Naive thymus-derived CD8-positive, alpha-beta T cell (primary cell): ENCODE measurements around the gene TMEM164. TPM values are rescaled to one million over a fixed set of nuclear protein-coding genes. Genes with fewer than 3 reads are reported as not detected.

Experiments used
- ATAC-seq, 2 donors: fragments of 150-1000 bp; cut with Tn5 transposase in 1 of 2; sonication (Bioruptor Pico), chemical (Tn5 transposase) in 1 of 2; 1 replicate in 1 of 2; 2 replicates in 1 of 2; pipeline ENCODE4 v1.10.0; 2021; ENCODE audit warnings: mild to moderate bottlenecking in 2 of 2, moderate library complexity in 2 of 2
- POLR2A ChIA-PET: fragments of 350-600 bp; sonication (Branson Sonifier 250); formaldehyde crosslinking; loops from one replicate; lab custom pipeline; 2021; ENCODE audit warnings: antibody characterized with exemption; lab: Charles Lee
- DNase-seq, 10 donors: peaks; one replicate each; pipeline versions ENCODE4 v3.0.0 to v3.0.0-alpha.2; 2020 to 2022
- H3K27ac Mint-ChIP-seq, 10 donors: one replicate each; pipeline ENCODE4 v1.8.0; 2020 to 2022; ENCODE audit warnings: mild to moderate bottlenecking in 10 of 10, mixed read lengths in 10 of 10, moderate library complexity in 4 of 10, inconsistent platforms in 1 of 10
- H3K27me3 Mint-ChIP-seq, 5 donors: one replicate each; pipeline ENCODE4 v1.8.0; 2021 to 2022; ENCODE audit warnings: mixed read lengths in 5 of 5
- H3K36me3 Mint-ChIP-seq, 3 donors: one replicate each; pipeline ENCODE4 v1.8.0; 2020 to 2022; ENCODE audit warnings: mixed read lengths in 3 of 3, mild to moderate bottlenecking in 2 of 3, inconsistent platforms in 1 of 3
- H3K4me1 Mint-ChIP-seq, 4 donors: one replicate each; pipeline ENCODE4 v1.8.0; 2021 to 2022; ENCODE audit warnings: mixed read lengths in 4 of 4
- H3K4me3 Mint-ChIP-seq, 10 donors: one replicate each; pipeline ENCODE4 v1.8.0; 2020 to 2022; ENCODE audit warnings: mild to moderate bottlenecking in 10 of 10, mixed read lengths in 10 of 10, moderate library complexity in 6 of 10, inconsistent platforms in 1 of 10
- H3K9me3 Mint-ChIP-seq, 9 donors: one replicate each; pipeline ENCODE4 v1.8.0; 2020 to 2022; ENCODE audit warnings: mixed read lengths in 9 of 9, mild to moderate bottlenecking in 3 of 9, inconsistent platforms in 1 of 9, moderate library complexity in 1 of 9
- polyA plus RNA-seq, 3 donors: library from polyadenylated mRNA; unstranded; fragments of 300-500 nt; fragmentation: Illumina TruSeq; gene quantifications; one replicate each; pipeline ENCODE4 v1.2.3, GENCODE V29; 2021
- total RNA-seq, 8 experiments: library from RNA in 2 of 8; stranded (reverse) in 2 of 8; gene quantifications; one replicate each; pipeline ENCODE4 v1.2.3 and lab custom pipeline; 2021 to 2026

The TMEM164 gene
- total and polyA plus RNA-seq, 5 experiments from 2014 or later: 0.66 to 18.3 (median 1.4) TPM

- Mint-ChIP-seq H3K27me3 (no peaks in the 10 kb centered on the region), H3K27ac (peak overlapping the region in 8 of 10 donors; percentile 35 to 86 (median 60)), H3K9me3 (peaks cover 0 to 15% (median 2%) of the 10 kb centered on the region in 9 donors), H3K4me1 (peaks cover 8 to 18% (median 13%) of the 10 kb centered on the region in 4 donors), H3K36me3 (peaks cover 6 to 20% (median 9%) of the 10 kb centered on the region in 3 donors), H3K4me3 (peak overlapping the region in 3 of 10 donors; percentile 10 to 43 (median 27))
- DNase-seq: no peak
- POLR2A ChIA-PET: no interaction called here
- no peak for ATAC-seq
Measured at GRCh38 chrX:110188701-110189558, 186.0 kb downstream of the TMEM164 start.

DNA sequence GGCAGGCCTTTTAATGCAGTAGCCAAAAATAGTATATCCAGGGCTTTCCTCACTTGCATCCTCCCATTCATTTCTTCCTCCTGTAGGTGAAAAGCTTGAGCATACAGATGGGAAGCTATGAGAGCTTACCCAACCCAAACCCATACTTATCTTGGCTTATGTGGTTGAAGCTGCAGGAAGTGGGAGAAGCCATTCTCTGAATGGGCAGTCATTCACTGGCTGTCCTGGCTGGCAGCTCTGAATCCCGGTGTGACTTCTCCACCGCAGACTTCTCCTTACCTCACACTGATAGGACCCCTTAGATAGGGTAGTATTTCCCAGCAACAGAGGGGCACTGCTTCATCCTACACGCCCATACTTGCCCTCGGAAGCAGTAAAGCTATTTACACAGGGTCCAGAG lies 189.6 kb downstream of the TMEM164 start:
- H3K27ac Mint-ChIP-seq: no peak overlapping the region
- H3K36me3 Mint-ChIP-seq: peaks cover 0 to 9% (median 0%) of the 10 kb centered on the region in 3 donors
- H3K27me3 Mint-ChIP-seq: no peaks in the 10 kb centered on the region
- no peak overlapping the region for H3K4me3 Mint-ChIP-seq
- H3K4me1 Mint-ChIP-seq: peaks cover 8 to 18% (median 13%) of the 10 kb centered on the region in 4 donors
- ATAC-seq: no peak
- no peak for DNase-seq
- no peaks in the 10 kb centered on the region for H3K9me3 Mint-ChIP-seq
- POLR2A ChIA-PET: no interaction called here

DNA sequence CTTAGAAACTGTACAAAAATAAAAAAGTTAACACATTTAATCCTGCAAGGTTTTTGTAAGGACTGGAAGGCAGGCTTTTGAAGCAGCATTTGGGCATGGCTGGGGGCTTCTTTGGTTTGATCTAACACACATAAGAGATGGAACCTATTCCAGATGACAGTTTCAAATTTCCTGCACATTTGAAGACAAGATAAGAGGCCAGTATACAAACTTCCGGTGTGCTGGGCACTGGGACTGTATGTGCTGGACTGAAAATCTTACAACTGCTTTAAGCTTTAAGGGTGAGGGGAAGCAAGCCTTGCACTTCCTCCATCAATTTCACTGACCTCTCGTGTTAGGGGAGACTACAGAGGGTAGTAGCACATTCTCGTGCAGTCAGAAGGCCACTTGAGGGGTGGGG lies 192.1 kb downstream of the TMEM164 start:
- no peaks in the 10 kb centered on the region for H3K27me3 Mint-ChIP-seq
- POLR2A ChIA-PET: no interaction called here
- H3K27ac Mint-ChIP-seq: peak overlapping the region in 1 of 10 donors; percentile 40
- ATAC-seq: no peak
- no peaks in the 10 kb centered on the region for H3K9me3 Mint-ChIP-seq
- no peak for DNase-seq
- peaks cover 0 to 2% (median 0%) of the 10 kb centered on the region in 4 donors for H3K4me1 Mint-ChIP-seq
- H3K36me3 Mint-ChIP-seq: peaks cover 0 to 9% (median 0%) of the 10 kb centered on the region in 3 donors
- no peak overlapping the region for H3K4me3 Mint-ChIP-seq

GRCh38 chrX:110201799-110202198 lies 198.9 kb downstream of the TMEM164 start:
- ATAC-seq (no peak), DNase-seq (no peak)
- no peaks in the 10 kb centered on the region for H3K9me3 Mint-ChIP-seq
- no peaks in the 10 kb centered on the region for H3K27me3 Mint-ChIP-seq
- no peak overlapping the region for H3K27ac Mint-ChIP-seq
- H3K4me3 Mint-ChIP-seq: no peak overlapping the region
- peaks cover 0 to 13% (median 0%) of the 10 kb centered on the region in 3 donors for H3K36me3 Mint-ChIP-seq
- POLR2A ChIA-PET: no interaction called here
- H3K4me1 Mint-ChIP-seq: peaks cover 0 to 8% (median 1%) of the 10 kb centered on the region in 4 donors

DNA sequence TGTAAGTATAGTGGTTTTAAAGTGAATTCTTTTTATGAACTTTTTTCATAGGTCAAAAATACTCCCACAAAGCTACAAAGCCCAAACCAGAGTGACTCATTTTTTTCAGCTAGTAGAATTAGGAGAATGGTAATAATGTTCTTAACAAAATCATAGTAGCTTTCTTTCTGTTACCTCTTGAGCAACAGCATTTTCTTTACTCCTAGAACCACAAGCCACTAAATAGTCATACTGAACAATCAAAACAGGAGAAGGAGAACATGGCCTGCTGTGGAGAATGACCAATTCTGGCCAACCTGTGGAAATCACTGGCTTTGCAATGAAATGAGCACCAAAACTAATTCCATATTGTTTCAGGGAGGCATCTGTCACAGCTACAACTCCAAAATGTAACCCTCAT lies 202.1 kb downstream of the TMEM164 start:
- H3K4me3 Mint-ChIP-seq: no peak overlapping the region
- POLR2A ChIA-PET: no interaction called here
- H3K27ac Mint-ChIP-seq: peak overlapping the region in 1 of 10 donors; percentile 52
- DNase-seq (no peak), ATAC-seq (no peak)
- peaks cover 0 to 23% (median 3%) of the 10 kb centered on the region in 3 donors for H3K36me3 Mint-ChIP-seq
- H3K9me3 Mint-ChIP-seq: no peaks in the 10 kb centered on the region
- H3K27me3 Mint-ChIP-seq: no peaks in the 10 kb centered on the region
- H3K4me1 Mint-ChIP-seq: peaks cover 0 to 8% (median 2%) of the 10 kb centered on the region in 4 donors

GRCh38 chrX:110208092-110208491 lies 205.2 kb downstream of the TMEM164 start:
- POLR2A ChIA-PET: no interaction called here
- Mint-ChIP-seq H3K27ac (no peak overlapping the region), H3K4me1 (peaks cover 0 to 8% (median 2%) of the 10 kb centered on the region in 4 donors), H3K4me3 (no peak overlapping the region), H3K36me3 (peaks cover 0 to 14% (median 3%) of the 10 kb centered on the region in 3 donors), H3K27me3 (no peaks in the 10 kb centered on the region), H3K9me3 (no peaks in the 10 kb centered on the region)
- DNase-seq (no peak), ATAC-seq (no peak)

DNA sequence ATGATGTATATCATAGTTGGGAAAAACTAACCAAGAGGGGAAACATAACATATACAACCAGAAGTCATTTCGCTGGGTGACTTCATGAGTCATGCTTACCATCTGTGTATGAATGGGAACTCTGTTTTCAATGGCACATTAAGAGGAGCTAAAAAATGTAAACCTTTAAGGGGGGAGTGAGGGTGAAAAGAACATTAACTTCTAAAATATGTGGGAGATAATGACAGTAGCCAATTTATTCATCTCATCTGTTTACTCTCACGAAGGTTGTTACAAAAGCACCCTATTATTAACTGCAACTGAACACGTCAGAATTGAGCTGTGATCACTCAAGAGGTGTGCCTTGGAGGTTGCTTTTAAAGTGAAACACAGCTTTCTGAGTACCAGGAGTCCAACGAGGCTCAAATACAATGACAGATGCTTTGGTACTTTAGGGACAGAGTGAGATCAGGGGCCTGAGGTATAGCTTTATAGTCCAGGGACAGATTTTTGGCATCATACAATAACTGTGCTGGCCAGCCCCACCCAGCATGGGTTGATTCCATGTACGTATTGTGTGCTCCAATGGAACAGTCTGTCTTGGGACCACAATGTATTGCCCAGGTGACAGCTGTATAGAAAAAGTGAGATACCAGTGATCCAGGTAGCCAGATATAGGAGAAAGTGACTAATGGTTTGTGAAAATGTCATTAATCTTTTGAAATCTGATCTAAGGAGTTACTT lies 207.7 kb downstream of the TMEM164 start:
- no peaks in the 10 kb centered on the region for H3K9me3 Mint-ChIP-seq
- H3K4me1 Mint-ChIP-seq: peaks cover 0 to 8% (median 5%) of the 10 kb centered on the region in 4 donors
- no peak for ATAC-seq
- POLR2A ChIA-PET: no interaction called here
- H3K36me3 Mint-ChIP-seq: peaks cover 0 to 18% (median 3%) of the 10 kb centered on the region in 3 donors
- no peak for DNase-seq
- no peak overlapping the region for H3K4me3 Mint-ChIP-seq
- no peaks in the 10 kb centered on the region for H3K27me3 Mint-ChIP-seq
- H3K27ac Mint-ChIP-seq: no peak overlapping the region

DNA sequence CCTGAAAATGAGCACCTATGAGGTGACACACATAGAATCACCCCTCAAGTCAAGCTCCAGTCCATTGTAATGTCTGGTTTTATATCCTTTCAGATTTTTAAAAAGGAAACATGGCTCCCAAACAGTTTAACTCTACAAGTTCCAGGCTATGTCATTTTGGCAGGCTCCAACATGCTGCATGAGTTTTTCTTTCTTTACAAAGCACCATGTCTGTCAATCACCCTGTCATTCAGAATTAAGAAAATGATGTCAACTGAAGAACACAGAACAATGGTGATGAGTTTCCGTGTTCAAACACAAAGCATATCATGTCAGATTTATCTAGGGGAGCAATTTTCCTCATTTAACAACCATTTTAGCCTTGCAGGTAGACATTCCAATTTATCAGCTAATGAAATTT lies 208.4 kb downstream of the TMEM164 start:
- POLR2A ChIA-PET: no interaction called here
- Mint-ChIP-seq H3K4me3 (no peak overlapping the region), H3K9me3 (no peaks in the 10 kb centered on the region), H3K27me3 (no peaks in the 10 kb centered on the region), H3K4me1 (peaks cover 0 to 9% (median 4%) of the 10 kb centered on the region in 4 donors), H3K36me3 (peaks cover 0 to 21% (median 3%) of the 10 kb centered on the region in 3 donors), H3K27ac (no peak overlapping the region)
- DNase-seq: no peak
- ATAC-seq: no peak

GRCh38 chrX:110212299-110212698 lies 209.4 kb downstream of the TMEM164 start:
- POLR2A ChIA-PET: no interaction called here
- DNase-seq (no peak), ATAC-seq (no peak)
- peaks cover 0 to 21% (median 2%) of the 10 kb centered on the region in 3 donors for H3K36me3 Mint-ChIP-seq
- no peak overlapping the region for H3K27ac Mint-ChIP-seq
- H3K9me3 Mint-ChIP-seq: no peaks in the 10 kb centered on the region
- H3K27me3 Mint-ChIP-seq: no peaks in the 10 kb centered on the region
- no peak overlapping the region for H3K4me3 Mint-ChIP-seq
- peaks cover 2 to 15% (median 3%) of the 10 kb centered on the region in 4 donors for H3K4me1 Mint-ChIP-seq

GRCh38 chrX:110213183-110213582 lies 210.3 kb downstream of the TMEM164 start:
- Mint-ChIP-seq H3K9me3 (no peaks in the 10 kb centered on the region), H3K36me3 (peaks cover 0 to 17% (median 0%) of the 10 kb centered on the region in 3 donors), H3K27me3 (no peaks in the 10 kb centered on the region), H3K27ac (no peak overlapping the region), H3K4me3 (no peak overlapping the region), H3K4me1 (peaks cover 6 to 24% (median 10%) of the 10 kb centered on the region in 4 donors)
- POLR2A ChIA-PET: no interaction called here
- ATAC-seq: no peak
- no peak for DNase-seq

GRCh38 chrX:110214684-110215083 lies 211.8 kb downstream of the TMEM164 start:
- Mint-ChIP-seq H3K4me3 (no peak overlapping the region), H3K36me3 (peaks cover 0 to 14% (median 0%) of the 10 kb centered on the region in 3 donors), H3K27me3 (no peaks in the 10 kb centered on the region), H3K9me3 (no peaks in the 10 kb centered on the region), H3K27ac (no peak overlapping the region), H3K4me1 (peaks cover 6 to 28% (median 11%) of the 10 kb centered on the region in 4 donors)
- no peak for ATAC-seq
- no peak for DNase-seq
- POLR2A ChIA-PET: no interaction called here

- Mint-ChIP-seq H3K4me3 (no peak overlapping the region), H3K4me1 (peaks cover 6 to 33% (median 11%) of the 10 kb centered on the region in 4 donors), H3K27ac (peak overlapping the region in 1 of 10 donors; percentile 19), H3K9me3 (no peaks in the 10 kb centered on the region), H3K27me3 (no peaks in the 10 kb centered on the region), H3K36me3 (peaks cover 0 to 12% (median 0%) of the 10 kb centered on the region in 3 donors)
- POLR2A ChIA-PET: no interaction called here
- no peak for ATAC-seq
- no peak for DNase-seq
Measured at GRCh38 chrX:110215411-110215810, 212.5 kb downstream of the TMEM164 start.

- no peaks in the 10 kb centered on the region for H3K27me3 Mint-ChIP-seq
- peaks cover 6 to 33% (median 12%) of the 10 kb centered on the region in 4 donors for H3K4me1 Mint-ChIP-seq
- ATAC-seq (no peak), DNase-seq (no peak)
- no peaks in the 10 kb centered on the region for H3K9me3 Mint-ChIP-seq
- H3K27ac Mint-ChIP-seq: no peak overlapping the region
- no peak overlapping the region for H3K4me3 Mint-ChIP-seq
- POLR2A ChIA-PET: no interaction called here
- peaks cover 0 to 12% (median 0%) of the 10 kb centered on the region in 3 donors for H3K36me3 Mint-ChIP-seq
Measured at GRCh38 chrX:110216027-110216426, 213.1 kb downstream of the TMEM164 start.
